Endothelial cell of umbilical vein (primary cell): Measurements from ENCODE around the gene IFNG. TPM values are rescaled to one million over a fixed set of nuclear protein-coding genes. Genes with fewer than 3 reads are reported as not detected.

Experiments
- BruUV-seq: library from RNA; stranded (reverse); fragments of 400-500 nt; replicated peaks from 2 replicates; lab custom pipeline; 2021; lab: Mats Ljungman, UMichigan
- CTCF ChIA-PET: fragments of 300-600, 350-600 bp; sonication (Branson Sonifier 250); formaldehyde crosslinking; loops from one replicate; lab custom pipeline; 2021; ENCODE audit warnings: antibody characterized with exemption, inconsistent platforms; lab: Charles Lee
- POLR2A ChIA-PET: fragments of 300-600, 350-600 bp; sonication (Branson Sonifier 250); formaldehyde crosslinking; loops from one replicate; lab custom pipeline; 2021; ENCODE audit warnings: antibody characterized with exemption, inconsistent platforms; lab: Charles Lee
- DNase-seq: peaks from one replicate; pipeline ENCODE4 v3.0.0-alpha.2; 2011; ENCODE audit warnings: low read depth, low spot score
- FAIRE-seq: peaks from 2 replicates; lab custom pipeline; 2011; peaks lifted over from hg19 to GRCh38; lab: Jason Lieb, UNC
- H2AFZ ChIP-seq: 2 replicates; pipeline ENCODE4 v1.6.0; 2012; ENCODE audit warnings: low read depth, low read length, control low read depth, inconsistent platforms
- H3K27ac ChIP-seq: 2 replicates; pipeline ENCODE4 v1.5.1; 2011; ENCODE audit warnings: low read depth, mild to moderate bottlenecking, control low read depth, low read length, moderate library complexity; ENCODE audit not compliant: insufficient read depth
- H3K27me3 ChIP-seq, 2 experiments: 2 replicates each; pipeline versions ENCODE4 v1.6.0 to v1.6.1; 2011; ENCODE audit warnings: low read length in 2 of 2, mixed read lengths in 1 of 2; ENCODE audit not compliant: control insufficient read depth in 2 of 2, insufficient read depth in 2 of 2
- H3K36me3 ChIP-seq, 2 experiments: 2 replicates in 1 of 2; 3 replicates in 1 of 2; pipeline ENCODE4 v1.5.1; 2011; ENCODE audit warnings: low read length in 2 of 2, mild to moderate bottlenecking in 1 of 2, moderate library complexity in 1 of 2; ENCODE audit not compliant: control insufficient read depth in 2 of 2, insufficient read depth in 2 of 2; ENCODE audit errors: extremely low read depth in 1 of 2
- H3K4me1 ChIP-seq: 3 replicates; pipeline ENCODE4 v1.5.1; 2011; ENCODE audit warnings: mild to moderate bottlenecking, low read length; ENCODE audit not compliant: control insufficient read depth, insufficient read depth; ENCODE audit errors: extremely low read depth
- H3K4me2 ChIP-seq: 2 replicates; pipeline ENCODE4 v1.6.1; 2011; ENCODE audit warnings: low read length, control low read depth, mixed read lengths; ENCODE audit not compliant: insufficient read depth
- H3K4me3 ChIP-seq, 3 experiments: fragments of 200-600 bp in 1 of 3; sonication (generic), shearing (Covaris generic) in 1 of 3; replicated peaks in 1 of 3; 2 replicates each; pipeline ENCODE4 v1.5.1; 2011 to 2016; ENCODE audit warnings: control low read depth in 3 of 3, low read length in 3 of 3, mild to moderate bottlenecking in 2 of 3, inconsistent platforms in 1 of 3, low read depth in 1 of 3, moderate library complexity in 1 of 3; ENCODE audit not compliant: insufficient read depth in 1 of 3
- H3K79me2 ChIP-seq: 2 replicates; pipeline ENCODE4 v1.6.0; 2012; ENCODE audit warnings: low read length, inconsistent platforms; ENCODE audit not compliant: control insufficient read depth, insufficient read depth
- H3K9ac ChIP-seq: replicated peaks from 2 replicates; pipeline ENCODE3; 2011; ENCODE audit warnings: low read length, control low read depth; ENCODE audit not compliant: insufficient read depth; ENCODE audit errors: extremely low read depth
- H3K9me1 ChIP-seq: replicated peaks from 3 replicates; pipeline ENCODE4 v1.6.0; 2011; ENCODE audit warnings: mild to moderate bottlenecking, low read length; ENCODE audit not compliant: control insufficient read depth, insufficient read depth; ENCODE audit errors: extremely low read depth
- H3K9me3 ChIP-seq: replicated peaks from 2 replicates; pipeline ENCODE4 v1.5.1; 2012; ENCODE audit warnings: low read length, inconsistent platforms; ENCODE audit not compliant: control insufficient read depth, insufficient read depth
- H4K20me1 ChIP-seq: replicated peaks from 2 replicates; pipeline ENCODE3; 2011; ENCODE audit warnings: mild to moderate bottlenecking, low read length; ENCODE audit not compliant: control insufficient read depth, insufficient read depth; ENCODE audit errors: extremely low read depth
- CTCF ChIP-seq, 2 donors: IDR thresholded peaks; 1 replicate in 1 of 2; 2 replicates in 1 of 2; pipeline ENCODE4 v1.5.1; 2011; ENCODE audit warnings: low read length in 2 of 2, mild to moderate bottlenecking in 2 of 2, moderate library complexity in 2 of 2, control low read depth in 1 of 2, inconsistent platforms in 1 of 2, low read depth in 1 of 2; ENCODE audit not compliant: insufficient read depth in 1 of 2; ENCODE audit errors: extremely low read depth in 1 of 2
- EZH2 ChIP-seq: IDR thresholded peaks from 2 replicates; pipeline ENCODE4 v1.6.1; 2012; ENCODE audit warnings: borderline replicate concordance, low read depth, mild to moderate bottlenecking, moderate library complexity, low read length, inconsistent platforms; ENCODE audit not compliant: severe bottlenecking
- FOS ChIP-seq: IDR thresholded peaks from 2 replicates; pipeline ENCODE4 v1.6.1; 2011; ENCODE audit warnings: mild to moderate bottlenecking, low read length, moderate library complexity, borderline replicate concordance; ENCODE audit not compliant: insufficient read depth
- GATA2 ChIP-seq: IDR thresholded peaks from 2 replicates; pipeline ENCODE4 v1.7.0; 2011; ENCODE audit warnings: low read depth, mild to moderate bottlenecking, moderate library complexity, mixed read lengths, low read length; ENCODE audit not compliant: insufficient read length, insufficient read depth
- JUN ChIP-seq: IDR thresholded peaks from 2 replicates; pipeline ENCODE4 v1.6.1; 2011; ENCODE audit warnings: borderline replicate concordance, low read depth; ENCODE audit not compliant: insufficient read length, insufficient read depth
- MAX ChIP-seq: IDR thresholded peaks from 2 replicates; pipeline ENCODE4 v1.6.1; 2011; ENCODE audit not compliant: insufficient read depth, insufficient read length
- MYC ChIP-seq: IDR thresholded peaks from one replicate; pipeline ENCODE4 v1.6.1; 2011; ENCODE audit warnings: mild to moderate bottlenecking, low read depth, low read length
- POLR2A ChIP-seq: IDR thresholded peaks from 2 replicates; pipeline ENCODE4 v1.6.1; 2012; ENCODE audit warnings: low read depth, mild to moderate bottlenecking, control low read depth, low read length
- POLR2AphosphoS5 ChIP-seq: IDR thresholded peaks from 2 replicates; pipeline ENCODE4 v1.6.1; 2012; ENCODE audit warnings: low read depth, mild to moderate bottlenecking, control low read depth, low read length, moderate library complexity; ENCODE audit not compliant: insufficient read depth
- dilution Hi-C: fragments of 300-500 bp; cut with MboI; formaldehyde crosslinking; loops from one replicate; pipeline ENCODE4 v1.15.0; 2019; ENCODE audit warnings: low sequenced_read_pairs; ENCODE audit not compliant: extremely low pct_ligation_motif_present
- intact Hi-C: fragments of 100-400 bp; cut with micrococcal nuclease; formaldehyde crosslinking; loops from one replicate; pipeline ENCODE4 v1.10.0; 2022
- polyA plus RNA-seq, 4 experiments: library from polyadenylated mRNA; depleted of rRNA in 3 of 4; stranded (reverse) in 3 of 4; unstranded in 1 of 4; fragments of >200 nt; gene quantifications; 2 replicates each; pipeline versions ENCODE4 v1.2.1 to v1.2.3, GENCODE V29; 2011 to 2012; ENCODE audit warnings: missing spikeins in 1 of 4
- total RNA-seq: library from RNA; stranded (reverse); gene quantifications from 2 replicates; pipeline ENCODE4 v1.2.3, GENCODE V29; 2021

The IFNG gene
- total and polyA plus RNA-seq, 2 donors (not counting 3 experiments of a cell fraction or from before 2014, with no cell fraction given): not detected

- H2AFZ ChIP-seq: no peak overlapping the region
- dilution Hi-C loops (no loop called here), intact Hi-C loops (no loop called here)
- no peaks in the 10 kb centered on the region for H3K36me3 ChIP-seq
- no peak overlapping the region for H3K9ac ChIP-seq
- ChIA-PET POLR2A (no interaction called here), CTCF (no interaction called here)
- no peaks in the 10 kb centered on the region for H3K4me1 ChIP-seq
- no peak overlapping the region for H3K27ac ChIP-seq
- no peaks in the 10 kb centered on the region for H3K27me3 ChIP-seq
- no peaks in the 10 kb centered on the region for H3K9me3 ChIP-seq
- BruUV-seq: no TSS peak
- H3K9me1 ChIP-seq: no peaks in the 10 kb centered on the region
- no peaks in the 10 kb centered on the region for H4K20me1 ChIP-seq
- DNase-seq (no peak), FAIRE-seq (no peak)
- TF ChIP-seq EZH2 (no peak), POLR2AphosphoS5 (no peak)
- H3K79me2 ChIP-seq: no peaks in the 10 kb centered on the region
- H3K4me2 ChIP-seq: no peak overlapping the region
- no peak overlapping the region for H3K4me3 ChIP-seq
Measured at GRCh38 chr12:68170726-68171125, 11.2 kb upstream of the IFNG start.

DNA sequence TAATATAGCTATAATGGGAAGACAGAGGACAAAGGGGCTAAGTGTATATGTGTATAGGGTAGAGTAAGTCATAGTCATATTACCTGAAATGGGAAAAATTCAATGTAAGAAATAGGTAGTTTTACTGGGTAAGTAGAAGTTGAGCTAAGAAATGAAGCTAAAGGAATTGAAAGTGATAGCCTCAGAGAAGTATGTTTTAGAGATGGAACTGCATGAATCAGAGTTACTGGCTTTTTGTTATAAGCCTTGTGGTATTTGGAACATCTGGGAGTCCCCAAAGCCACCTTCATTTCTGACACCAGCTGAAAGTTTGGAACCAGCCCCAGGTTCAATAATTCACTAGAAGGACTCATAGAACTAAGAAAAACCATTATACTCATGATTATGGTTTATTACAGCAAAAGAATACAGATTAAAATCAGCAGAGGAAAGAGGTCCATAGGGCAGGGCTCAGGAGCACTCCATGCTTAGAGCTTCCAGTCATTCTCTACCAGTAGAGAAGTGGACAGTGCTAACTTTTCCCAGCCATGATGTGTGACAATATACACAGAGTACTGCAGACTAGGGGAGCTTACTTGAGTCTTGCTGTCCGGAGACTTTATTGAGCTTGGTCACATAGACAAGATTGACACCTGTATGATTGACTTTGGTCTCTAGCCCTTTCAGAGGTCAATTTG lies 9.8 kb upstream of the IFNG start:
- BruUV-seq: no TSS peak

More for the DNA sequence above, 9.8 kb upstream of the IFNG start:
- no peak overlapping the region for H2AFZ ChIP-seq
- H3K27me3 ChIP-seq: no peaks in the 10 kb centered on the region
- FAIRE-seq (no peak), DNase-seq (no peak)
- no peak for TF ChIP-seq POLR2A
- no peak for TF ChIP-seq GATA2
- no peak for TF ChIP-seq CTCF (IDR thresholded peaks at IDR 0.05; ENCODE audit: extremely low read depth in 1 of 2, insufficient read depth in 1 of 2, low read depth in 1 of 2, low read length in 2 of 2)
- no peak for TF ChIP-seq JUN
- no peak for TF ChIP-seq POLR2AphosphoS5
- TF ChIP-seq EZH2: no peak
- no peak for TF ChIP-seq FOS
- TF ChIP-seq MYC: no peak
- TF ChIP-seq MAX: no peak
- no peaks in the 10 kb centered on the region for H3K36me3 ChIP-seq
- intact Hi-C loops (no loop called here), dilution Hi-C loops (no loop called here)
- ChIA-PET CTCF (interaction anchor here (0.6 to 1.0 kb wide), 2 partner anchors 11 to 12 kb away, joined by 3 read pairs; no protein-coding TSS in a partner anchor), POLR2A (no interaction called here)
- no peak overlapping the region for H3K27ac ChIP-seq
- H3K4me2 ChIP-seq: no peak overlapping the region
- H3K79me2 ChIP-seq: no peaks in the 10 kb centered on the region
- no peaks in the 10 kb centered on the region for H3K9me1 ChIP-seq
- no peak overlapping the region for H3K4me3 ChIP-seq
- H3K9ac ChIP-seq: no peak overlapping the region
- no peaks in the 10 kb centered on the region for H3K9me3 ChIP-seq
- H3K4me1 ChIP-seq: no peaks in the 10 kb centered on the region
- H4K20me1 ChIP-seq: no peaks in the 10 kb centered on the region
